Fibroblast of the aortic adventitia (primary cell): Measurements from ENCODE around the gene YWHAH. TPM values are rescaled to one million over a fixed set of nuclear protein-coding genes. Genes with fewer than 3 reads are reported as not detected.
A peak's percentile ranks its signal among the peaks of the same experiment; 100 is the strongest.

Experiments
- DNase-seq: peaks from one replicate; pipeline ENCODE4 v3.0.0-alpha.2; 2010; ENCODE audit warnings: low read depth
- H3K4me3 ChIP-seq: 2 replicates; pipeline ENCODE4 v1.5.1; 2011; ENCODE audit warnings: low read depth, mild to moderate bottlenecking, control low read depth, low read length, moderate library complexity
- CTCF ChIP-seq: IDR thresholded peaks from 2 replicates; pipeline ENCODE4 v1.5.1; 2011; ENCODE audit warnings: mild to moderate bottlenecking, low read length, control low read depth, inconsistent platforms; ENCODE audit not compliant: insufficient read depth
- total RNA-seq: library from RNA; depleted of rRNA; stranded (reverse); fragments of >200 nt; gene quantifications from 2 replicates; pipeline ENCODE4 v1.2.3, GENCODE V29; 2012; ENCODE audit warnings: low replicate concordance

Gene YWHAH
- total RNA-seq, 1 donor, result 174 TPM

GRCh38 chr22:31945443-31945855 is 1.1 kb downstream of the YWHAH start:
- H3K4me3 ChIP-seq, result peak overlapping the region; percentile 89
- TF ChIP-seq CTCF, result no peak
- no peak for DNase-seq

- peak overlapping the region; percentile 89 for H3K4me3 ChIP-seq
- TF ChIP-seq CTCF, result no peak
- no peak for DNase-seq
Observed at GRCh38 chr22:31945971-31946680, 1.8 kb downstream of the YWHAH start.

- peak; percentile 54 for TF ChIP-seq CTCF
- H3K4me3 ChIP-seq, result peak overlapping the region; percentile 89
- no peak for DNase-seq
Observed at GRCh38 chr22:31947296-31947695, 3.0 kb downstream of the YWHAH start.

- no peak overlapping the region for H3K4me3 ChIP-seq
- no peak for DNase-seq
- no peak for TF ChIP-seq CTCF
Observed at GRCh38 chr22:31948002-31948401, 3.7 kb downstream of the YWHAH start.

- DNase-seq, result peak; percentile 45
Observed at GRCh38 chr22:31950226-31950625, 5.9 kb downstream of the YWHAH start.

GRCh38 chr22:31951194-31952093 is 7.1 kb downstream of the YWHAH start:
- no peak for DNase-seq
- no peak for TF ChIP-seq CTCF
- peak overlapping the region; percentile 11 for H3K4me3 ChIP-seq

More at GRCh38 chr22:31950226-31950625, 5.9 kb downstream of the YWHAH start:
- TF ChIP-seq CTCF, result no peak
- no peak overlapping the region for H3K4me3 ChIP-seq
